Stimulated activated CD4-positive, alpha-beta T cell treated with anti-CD3 and anti-CD28 coated beads, Interleukin-15, amount 100 ng/mL, for 24 hours (primary cell): ENCODE results near the gene OPRL1.

ENCODE experiments used
- DNase-seq: peaks from one replicate; pipeline ENCODE4 v3.0.0-alpha.2; 2020

OPRL1 gene

GRCh38 chr20:64145458-64146300 is 65.8 kb downstream of the OPRL1 start:
- peak; percentile 29 for DNase-seq

- no peak for DNase-seq
These were observed 66.5 kb downstream of the OPRL1 start for GRCh38 chr20:64146301-64146935.

GRCh38 chr20:64146936-64147477 is 67.1 kb downstream of the OPRL1 start:
- DNase-seq: no peak

- DNase-seq: no peak
These were observed 68.7 kb downstream of the OPRL1 start for GRCh38 chr20:64148581-64148980.

GRCh38 chr20:64149141-64149540 is 69.3 kb downstream of the OPRL1 start:
- no peak for DNase-seq

GRCh38 chr20:64149809-64150560 is 70.1 kb downstream of the OPRL1 start:
- no peak for DNase-seq
